Nephron progenitor cell (in vitro differentiated cells): ENCODE data around the gene GMDS.

Experiments used
- DNase-seq: peaks from one replicate; pipeline ENCODE4 v3.0.0; 2021
- H3K27ac Mint-ChIP-seq: 2 replicates; pipeline ENCODE4 v1.8.0; 2021; ENCODE audit warnings: mild to moderate bottlenecking, moderate library complexity, mixed read lengths
- H3K27me3 Mint-ChIP-seq: 2 replicates; pipeline ENCODE4 v1.8.0; 2021; ENCODE audit warnings: mild to moderate bottlenecking, low read depth, mixed read lengths; ENCODE audit not compliant: poor library complexity
- H3K36me3 Mint-ChIP-seq: 2 replicates; pipeline ENCODE4 v1.8.0; 2021; ENCODE audit warnings: low read depth, mixed read lengths
- H3K4me1 Mint-ChIP-seq: 2 replicates; pipeline ENCODE4 v1.8.0; 2021; ENCODE audit warnings: mixed read lengths
- H3K4me3 Mint-ChIP-seq: 2 replicates; pipeline ENCODE4 v1.8.0; 2021; ENCODE audit warnings: mild to moderate bottlenecking, moderate library complexity, mixed read lengths
- H3K9me3 Mint-ChIP-seq: 2 replicates; pipeline ENCODE4 v1.8.0; 2021; ENCODE audit warnings: mild to moderate bottlenecking, moderate library complexity, mixed read lengths
- CTCF ChIP-seq: fragments of 200-600 bp; sonication (generic); IDR thresholded peaks from 2 replicates; pipeline ENCODE4 v1.5.0; 2021; ENCODE audit warnings: antibody characterized with exemption

Gene GMDS

GRCh38 chr6:2245877-2246863, 765 bp upstream of the GMDS start:
- TF ChIP-seq CTCF, result no peak
- peaks cover 18% of the 10 kb centered on the region for H3K4me1 Mint-ChIP-seq
- H3K4me3 Mint-ChIP-seq, result peak overlapping the region; percentile 89
- no peaks in the 10 kb centered on the region for H3K9me3 Mint-ChIP-seq
- peak overlapping the region; percentile 68 for H3K27ac Mint-ChIP-seq
- H3K27me3 Mint-ChIP-seq, result peaks cover 15% of the 10 kb centered on the region
- no peak for DNase-seq
- no peaks in the 10 kb centered on the region for H3K36me3 Mint-ChIP-seq

GRCh38 chr6:2244261-2245102, 923 bp downstream of the GMDS start:
- Mint-ChIP-seq H3K27ac (no peak overlapping the region), H3K4me3 (peak overlapping the region; percentile 89)
- TF ChIP-seq CTCF, result no peak

GRCh38 chr6:2242311-2242710, 3.1 kb downstream of the GMDS start:
- peaks cover 18% of the 10 kb centered on the region for H3K4me1 Mint-ChIP-seq
- peaks cover 18% of the 10 kb centered on the region for H3K27me3 Mint-ChIP-seq
- H3K4me3 Mint-ChIP-seq, result no peak overlapping the region
- H3K27ac Mint-ChIP-seq, result no peak overlapping the region
- no peak for DNase-seq
- TF ChIP-seq CTCF, result no peak
- H3K9me3 Mint-ChIP-seq, result no peaks in the 10 kb centered on the region
- H3K36me3 Mint-ChIP-seq, result no peaks in the 10 kb centered on the region

More at GRCh38 chr6:2244261-2245102, 923 bp downstream of the GMDS start:
- peak; percentile 6 for DNase-seq
- peaks cover 18% of the 10 kb centered on the region for H3K4me1 Mint-ChIP-seq
- H3K36me3 Mint-ChIP-seq, result no peaks in the 10 kb centered on the region
- peaks cover 15% of the 10 kb centered on the region for H3K27me3 Mint-ChIP-seq
- no peaks in the 10 kb centered on the region for H3K9me3 Mint-ChIP-seq

GRCh38 chr6:2240961-2241360, 4.4 kb downstream of the GMDS start:
- Mint-ChIP-seq H3K27ac (no peak overlapping the region), H3K9me3 (no peaks in the 10 kb centered on the region), H3K27me3 (peaks cover 18% of the 10 kb centered on the region), H3K36me3 (no peaks in the 10 kb centered on the region), H3K4me3 (no peak overlapping the region), H3K4me1 (peaks cover 11% of the 10 kb centered on the region)
- no peak for DNase-seq
- TF ChIP-seq CTCF, result no peak

GRCh38 chr6:2237001-2237400, 8.4 kb downstream of the GMDS start:
- no peak for TF ChIP-seq CTCF
- Mint-ChIP-seq H3K36me3 (no peaks in the 10 kb centered on the region), H3K4me3 (no peak overlapping the region), H3K27me3 (peaks cover 4% of the 10 kb centered on the region), H3K9me3 (no peaks in the 10 kb centered on the region), H3K27ac (no peak overlapping the region), H3K4me1 (peaks cover 18% of the 10 kb centered on the region)
- no peak for DNase-seq
